OCI-LY1 (cell line): ENCODE measurements around the gene KRTAP16-1.

ENCODE experiments used
- H2AFZ ChIP-seq: fragments of 200-600 bp; sonication (generic), shearing (Covaris generic); 2 replicates; pipeline ENCODE4 v1.6.0; 2014; ENCODE audit warnings: antibody characterized with exemption, mild to moderate bottlenecking, low read length
- H3F3A ChIP-seq: fragments of 200-600 bp; sonication (generic), shearing (Covaris generic); 2 replicates; pipeline ENCODE4 v1.6.0; 2014; ENCODE audit warnings: mild to moderate bottlenecking, antibody characterized with exemption, low read length, moderate library complexity; ENCODE audit not compliant: insufficient read depth
- H3K27ac ChIP-seq: fragments of 200-600 bp; sonication (generic); 2 replicates; pipeline ENCODE4 v1.5.1; 2014; ENCODE audit warnings: low read length, mixed run types, mild to moderate bottlenecking, low read depth; ENCODE audit not compliant: poor library complexity, severe bottlenecking
- H3K27me3 ChIP-seq: fragments of 200-600 bp; sonication (generic); 2 replicates; pipeline ENCODE4 v1.6.0; 2014; ENCODE audit warnings: antibody characterized with exemption, mild to moderate bottlenecking, low read length, moderate library complexity; ENCODE audit not compliant: insufficient read depth
- H3K36me3 ChIP-seq: fragments of 200-600 bp; sonication (generic); 2 replicates; pipeline ENCODE4 v1.6.1; 2014; ENCODE audit warnings: mild to moderate bottlenecking, antibody characterized with exemption, low read length, moderate library complexity, mixed read lengths; ENCODE audit not compliant: insufficient read depth
- H3K4me1 ChIP-seq: fragments of 200-600 bp; sonication (generic); 2 replicates; pipeline ENCODE4 v1.5.1; 2014; ENCODE audit warnings: mild to moderate bottlenecking, low read length, moderate library complexity; ENCODE audit not compliant: insufficient read depth, severe bottlenecking
- H3K4me2 ChIP-seq: fragments of 200-600 bp; sonication (generic), shearing (Covaris generic); 2 replicates; pipeline ENCODE4 v1.6.1; 2014; ENCODE audit warnings: low read length
- H3K4me3 ChIP-seq: fragments of 200-600 bp; sonication (generic); 2 replicates; pipeline ENCODE4 v1.5.1; 2014; ENCODE audit warnings: low read length, low read depth, mild to moderate bottlenecking, mixed read lengths; ENCODE audit not compliant: poor library complexity, severe bottlenecking
- H3K79me2 ChIP-seq: fragments of 200-600 bp; shearing (Covaris generic); 2 replicates; pipeline ENCODE4 v1.6.1; 2016; ENCODE audit warnings: mixed run types, low read length, mixed read lengths; ENCODE audit not compliant: insufficient read depth
- H3K9ac ChIP-seq: fragments of 200-600 bp; sonication (generic), shearing (Covaris generic); 2 replicates; pipeline ENCODE4 v1.6.1; 2014; ENCODE audit warnings: mild to moderate bottlenecking, low read length, mixed read lengths
- H3K9me2 ChIP-seq: fragments of 200-600 bp; sonication (generic), shearing (Covaris generic); 2 replicates; pipeline ENCODE4 v1.6.1; 2014; ENCODE audit warnings: low read depth, mild to moderate bottlenecking, low read length, mixed read lengths
- H3K9me3 ChIP-seq: fragments of 200-600 bp; shearing (Covaris generic); 2 replicates; pipeline ENCODE4 v1.6.1; 2014; ENCODE audit warnings: low read length, mixed read lengths
- H4K20me1 ChIP-seq: fragments of 200-600 bp; sonication (generic), shearing (Covaris generic); 2 replicates; pipeline ENCODE4 v1.6.0; 2016; ENCODE audit warnings: mild to moderate bottlenecking, low read length; ENCODE audit not compliant: insufficient read depth
- EZH2 ChIP-seq: fragments of 200-600 bp; sonication (generic), shearing (Covaris generic); IDR thresholded peaks from 2 replicates; pipeline ENCODE4 v1.8.0; 2017; ENCODE audit warnings: borderline replicate concordance, mixed run types, mild to moderate bottlenecking, antibody characterized with exemption, low read length, moderate library complexity, mixed read lengths
- TF ChIP-seq, protein P1 (sequence below): fragments of 200-600 bp; sonication (generic), shearing (Covaris generic); IDR thresholded peaks from 2 replicates; pipeline ENCODE4 v1.5.1; 2017; ENCODE audit warnings: mild to moderate bottlenecking, antibody characterized with exemption, low read length, moderate library complexity, mixed read lengths

Gene KRTAP16-1

DNA sequence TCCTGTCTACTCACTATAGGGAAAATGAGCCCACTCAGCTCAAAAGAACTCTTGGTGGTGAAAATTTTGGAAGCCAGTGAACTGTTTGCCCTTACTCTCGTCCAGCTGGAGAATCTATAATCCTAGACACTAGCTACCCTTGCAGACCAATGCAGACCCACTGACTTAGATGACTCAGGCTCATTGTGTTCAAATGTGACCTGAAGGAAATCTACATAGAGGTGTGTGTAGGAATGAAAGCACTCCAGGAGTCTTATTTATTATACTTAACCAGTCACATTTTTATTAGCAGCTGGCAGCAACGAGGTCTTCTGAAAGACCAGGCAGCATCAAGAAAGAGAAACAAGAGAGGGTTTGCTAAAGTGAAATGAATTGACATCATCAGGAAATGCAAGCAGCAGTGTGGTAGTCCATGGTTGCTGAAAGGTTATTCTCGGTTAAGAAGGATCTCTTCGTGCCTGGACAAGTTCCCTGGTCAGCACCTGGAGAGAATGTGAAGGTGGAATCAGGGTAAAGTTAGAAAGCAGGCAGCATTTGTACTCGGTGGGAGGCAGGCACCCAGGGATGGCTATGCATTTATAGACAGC, 7.8 kb downstream of the KRTAP16-1 start:
- no peaks in the 10 kb centered on the region for H3K36me3 ChIP-seq

DNA sequence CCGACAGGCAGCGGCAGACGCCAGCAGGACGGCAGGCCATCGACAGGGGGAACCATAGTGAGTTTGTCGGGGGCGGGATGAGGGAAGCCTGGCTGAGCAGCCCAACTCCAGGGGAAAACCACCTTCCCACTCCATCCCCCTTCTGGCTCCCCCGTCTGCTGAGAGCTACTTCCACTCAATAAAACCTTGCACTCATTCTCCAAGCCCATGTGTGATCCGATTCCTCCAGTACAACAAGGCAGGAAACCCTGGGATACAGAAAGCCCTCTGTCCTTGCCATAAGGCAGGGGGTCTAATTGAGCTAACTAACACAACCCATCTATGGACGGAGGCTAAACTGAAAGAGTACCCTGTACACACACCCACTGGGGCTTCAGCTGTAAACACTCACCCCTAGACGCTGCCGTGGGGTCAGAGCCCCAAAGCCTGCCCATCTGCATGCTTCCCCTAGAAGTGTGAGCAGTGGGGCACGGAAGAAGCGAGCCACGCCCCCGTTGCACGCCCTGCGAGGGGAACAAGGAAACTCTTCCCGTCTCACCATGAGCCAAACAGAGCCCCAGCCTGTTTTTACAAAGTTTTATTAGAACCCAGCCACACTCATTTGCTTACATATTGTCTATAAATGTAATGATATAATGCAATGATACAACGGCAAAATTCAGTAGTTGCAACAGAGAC, 10.5 kb downstream of the KRTAP16-1 start:
- Histone ChIP-seq H3K4me2 (no peak overlapping the region), H3K79me2 (no peaks in the 10 kb centered on the region), H3K27me3 (no peaks in the 10 kb centered on the region), H4K20me1 (no peaks in the 10 kb centered on the region), H3K9me3 (no peaks in the 10 kb centered on the region), H3K27ac (no peak overlapping the region), H3K4me1 (no peaks in the 10 kb centered on the region), H3K9me2 (no peaks in the 10 kb centered on the region), H3K36me3 (no peaks in the 10 kb centered on the region), H3K4me3 (no peak overlapping the region), H2AFZ (no peak overlapping the region), H3F3A (no peaks in the 10 kb centered on the region), H3K9ac (no peak overlapping the region)
- TF ChIP-seq EZH2, result no peak
- TF ChIP-seq, protein P1, sequence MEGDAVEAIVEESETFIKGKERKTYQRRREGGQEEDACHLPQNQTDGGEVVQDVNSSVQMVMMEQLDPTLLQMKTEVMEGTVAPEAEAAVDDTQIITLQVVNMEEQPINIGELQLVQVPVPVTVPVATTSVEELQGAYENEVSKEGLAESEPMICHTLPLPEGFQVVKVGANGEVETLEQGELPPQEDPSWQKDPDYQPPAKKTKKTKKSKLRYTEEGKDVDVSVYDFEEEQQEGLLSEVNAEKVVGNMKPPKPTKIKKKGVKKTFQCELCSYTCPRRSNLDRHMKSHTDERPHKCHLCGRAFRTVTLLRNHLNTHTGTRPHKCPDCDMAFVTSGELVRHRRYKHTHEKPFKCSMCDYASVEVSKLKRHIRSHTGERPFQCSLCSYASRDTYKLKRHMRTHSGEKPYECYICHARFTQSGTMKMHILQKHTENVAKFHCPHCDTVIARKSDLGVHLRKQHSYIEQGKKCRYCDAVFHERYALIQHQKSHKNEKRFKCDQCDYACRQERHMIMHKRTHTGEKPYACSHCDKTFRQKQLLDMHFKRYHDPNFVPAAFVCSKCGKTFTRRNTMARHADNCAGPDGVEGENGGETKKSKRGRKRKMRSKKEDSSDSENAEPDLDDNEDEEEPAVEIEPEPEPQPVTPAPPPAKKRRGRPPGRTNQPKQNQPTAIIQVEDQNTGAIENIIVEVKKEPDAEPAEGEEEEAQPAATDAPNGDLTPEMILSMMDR, result no peak

More for the DNA sequence above, 7.8 kb downstream of the KRTAP16-1 start:
- no peak overlapping the region for H3K4me3 ChIP-seq
- no peak overlapping the region for H3K9ac ChIP-seq
- H2AFZ ChIP-seq, result no peak overlapping the region
- H3K9me3 ChIP-seq, result no peaks in the 10 kb centered on the region
- no peaks in the 10 kb centered on the region for H3K79me2 ChIP-seq
- no peaks in the 10 kb centered on the region for H3F3A ChIP-seq
- H3K9me2 ChIP-seq, result no peaks in the 10 kb centered on the region
- no peaks in the 10 kb centered on the region for H3K4me1 ChIP-seq
- no peak overlapping the region for H3K4me2 ChIP-seq
- no peak overlapping the region for H3K27ac ChIP-seq
- TF ChIP-seq EZH2, result no peak
- TF ChIP-seq, protein P1, result no peak
- no peaks in the 10 kb centered on the region for H3K27me3 ChIP-seq
- no peaks in the 10 kb centered on the region for H4K20me1 ChIP-seq

DNA sequence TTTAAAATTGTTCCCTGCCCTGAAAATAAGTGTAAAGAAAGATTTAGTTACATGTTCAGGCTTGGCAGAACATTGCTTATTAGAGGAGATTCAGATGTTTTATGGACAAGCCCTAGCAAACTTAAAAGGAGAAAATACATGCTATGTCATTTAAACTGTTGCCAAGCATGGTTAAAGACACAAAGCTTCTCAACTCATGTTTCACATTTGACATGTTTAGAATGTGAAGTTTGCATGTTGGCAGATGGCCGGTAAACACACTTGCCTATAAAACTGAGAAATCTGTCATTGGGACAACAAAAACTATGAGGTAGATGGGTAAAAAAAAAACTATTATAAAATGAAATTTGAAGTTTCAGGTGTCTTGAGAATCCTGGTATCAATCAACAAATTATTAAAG, 12.3 kb downstream of the KRTAP16-1 start:
- Histone ChIP-seq H4K20me1 (no peaks in the 10 kb centered on the region), H3K27ac (no peak overlapping the region), H3K9me3 (no peaks in the 10 kb centered on the region), H3F3A (no peaks in the 10 kb centered on the region), H3K9me2 (no peaks in the 10 kb centered on the region), H3K9ac (no peak overlapping the region), H3K4me3 (no peak overlapping the region), H3K4me1 (no peaks in the 10 kb centered on the region), H3K36me3 (no peaks in the 10 kb centered on the region), H3K79me2 (no peaks in the 10 kb centered on the region), H3K27me3 (no peaks in the 10 kb centered on the region), H2AFZ (no peak overlapping the region), H3K4me2 (no peak overlapping the region)
- TF ChIP-seq EZH2, result no peak
- TF ChIP-seq, protein P1, result no peak
